CD14-positive monocyte (primary cell): Measurements from ENCODE around the gene MCF2L. TPM values are rescaled to one million over a fixed set of nuclear protein-coding genes. Genes with fewer than 3 reads are reported as not detected.

ENCODE experiments used
- DNase-seq, 3 donors: peaks; one replicate each; pipeline ENCODE4 v3.0.0-alpha.2; 2011 to 2022
- H2AFZ ChIP-seq: 2 replicates; pipeline ENCODE4 v1.6.0; 2012; ENCODE audit warnings: mild to moderate bottlenecking, low read depth, low read length, inconsistent platforms; ENCODE audit not compliant: insufficient read depth, poor library complexity, severe bottlenecking
- H3K27ac ChIP-seq, 2 donors: 1 replicate in 1 of 2; 2 replicates in 1 of 2; pipeline ENCODE4 v1.5.1; 2012 to 2013; ENCODE audit warnings: low read length in 2 of 2, control low read depth in 1 of 2, inconsistent platforms in 1 of 2, low read depth in 1 of 2, mild to moderate bottlenecking in 1 of 2
- H3K27me3 ChIP-seq, 2 donors: one replicate each; pipeline versions ENCODE4 v1.6.0 to v1.6.1; 2011 to 2013; ENCODE audit warnings: low read length in 2 of 2; ENCODE audit not compliant: control insufficient read depth in 2 of 2, insufficient read depth in 2 of 2
- H3K36me3 ChIP-seq, 2 donors: replicated peaks in 1 of 2; 1 replicate in 1 of 2; 2 replicates in 1 of 2; pipeline versions ENCODE4 v1.5.1 to v1.6.1; 2012 to 2013; ENCODE audit warnings: low read length in 2 of 2, control low read depth in 1 of 2, inconsistent platforms in 1 of 2, mild to moderate bottlenecking in 1 of 2; ENCODE audit not compliant: insufficient read depth in 2 of 2, control insufficient read depth in 1 of 2
- H3K4me1 ChIP-seq, 2 donors: 1 replicate in 1 of 2; 2 replicates in 1 of 2; pipeline versions ENCODE4 v1.5.1 to v1.6.1; 2012 to 2013; ENCODE audit warnings: low read length in 2 of 2, control low read depth in 1 of 2, inconsistent platforms in 1 of 2, mild to moderate bottlenecking in 1 of 2, moderate library complexity in 1 of 2; ENCODE audit not compliant: insufficient read depth in 2 of 2, control insufficient read depth in 1 of 2
- H3K4me2 ChIP-seq: replicated peaks from 2 replicates; pipeline ENCODE3; 2012; ENCODE audit warnings: low read length, moderate library complexity, mild to moderate bottlenecking; ENCODE audit not compliant: poor library complexity, severe bottlenecking; ENCODE audit errors: extremely low read depth
- H3K4me3 ChIP-seq, 3 experiments: fragments of 200-600 bp in 1 of 3; sonication (generic) in 1 of 3; replicated peaks in 1 of 3; 1 replicate in 2 of 3; 2 replicates in 1 of 3; pipeline ENCODE4 v1.5.1; 2011 to 2013; ENCODE audit warnings: low read length in 3 of 3, mild to moderate bottlenecking in 3 of 3, control low read depth in 2 of 3, low read depth in 2 of 3, inconsistent platforms in 1 of 3, moderate library complexity in 1 of 3
- H3K79me2 ChIP-seq: 2 replicates; pipeline ENCODE4 v1.6.0; 2012; ENCODE audit warnings: mild to moderate bottlenecking, control low read depth, inconsistent platforms, low read length, moderate library complexity; ENCODE audit not compliant: insufficient read depth
- H3K9ac ChIP-seq: 2 replicates; pipeline ENCODE4 v1.6.0; 2017; ENCODE audit warnings: low read length, mild to moderate bottlenecking; ENCODE audit not compliant: insufficient read depth, poor library complexity, severe bottlenecking
- H3K9me3 ChIP-seq, 2 donors: replicated peaks in 1 of 2; 1 replicate in 1 of 2; 2 replicates in 1 of 2; pipeline versions ENCODE4 v1.5.1 to v1.6.1; 2012 to 2013; ENCODE audit warnings: low read length in 2 of 2, control low read depth in 1 of 2; ENCODE audit not compliant: control insufficient read depth in 1 of 2, insufficient read depth in 1 of 2
- H4K20me1 ChIP-seq: 2 replicates; pipeline ENCODE4 v1.6.0; 2012; ENCODE audit warnings: mild to moderate bottlenecking, low read length, control low read depth, moderate library complexity; ENCODE audit not compliant: insufficient read depth
- H3K27ac Mint-ChIP-seq, 7 donors: one replicate each; pipeline ENCODE4 v1.8.0; 2020; ENCODE audit warnings: mild to moderate bottlenecking in 7 of 7, mixed read lengths in 7 of 7, moderate library complexity in 6 of 7, inconsistent platforms in 2 of 7
- H3K27me3 Mint-ChIP-seq, 3 donors: one replicate each; pipeline ENCODE4 v1.8.0; 2021 to 2022; ENCODE audit warnings: low read depth in 3 of 3, mild to moderate bottlenecking in 3 of 3, mixed read lengths in 3 of 3, moderate library complexity in 3 of 3, inconsistent platforms in 1 of 3
- H3K36me3 Mint-ChIP-seq, 2 donors: one replicate each; pipeline ENCODE4 v1.8.0; 2020; ENCODE audit warnings: mixed read lengths in 2 of 2, inconsistent platforms in 1 of 2, mild to moderate bottlenecking in 1 of 2
- H3K4me1 Mint-ChIP-seq: one replicate; pipeline ENCODE4 v1.8.0; 2020; ENCODE audit warnings: mild to moderate bottlenecking, mixed read lengths
- H3K4me3 Mint-ChIP-seq, 2 donors: one replicate each; pipeline ENCODE4 v1.8.0; 2020; ENCODE audit warnings: mild to moderate bottlenecking in 2 of 2, mixed read lengths in 2 of 2, moderate library complexity in 1 of 2
- H3K9me3 Mint-ChIP-seq, 7 donors: one replicate each; pipeline ENCODE4 v1.8.0; 2020 to 2022; ENCODE audit warnings: mixed read lengths in 7 of 7, mild to moderate bottlenecking in 6 of 7, moderate library complexity in 6 of 7, inconsistent platforms in 2 of 7
- CTCF ChIP-seq: fragments of 200-600 bp; IDR thresholded peaks from one replicate; pipeline ENCODE4 v1.8.0; 2022; ENCODE audit warnings: antibody characterized with exemption, mild to moderate bottlenecking
- whole genome bisulfite sequencing: methylation state at CpG from one replicate; pipeline ENCODE4 v1.1.5; 2013; ENCODE audit warnings: missing lambda C conversion rate; ENCODE audit not compliant: insufficient coverage; 5-methylcytosine and 5-hydroxymethylcytosine counted together
- intact Hi-C, 2 donors: fragments of 100-400 bp; cut with micrococcal nuclease; formaldehyde crosslinking; loops; one replicate each; pipeline versions ENCODE4 v1.15.0 to v1.15.1; 2023
- polyA plus RNA-seq, 3 donors: library from polyadenylated mRNA; depleted of rRNA in 1 of 3; unstranded in 2 of 3; stranded (reverse) in 1 of 3; fragments of 300-500 nt in 2 of 3; fragments of >200 nt in 1 of 3; fragmentation: Illumina TruSeq in 2 of 3; gene quantifications; 1 replicate in 2 of 3; 2 replicates in 1 of 3; pipeline ENCODE4 v1.2.3, GENCODE V29; 2012 to 2021

MCF2L gene
- polyA plus RNA-seq, 3 donors = not detected

DNA sequence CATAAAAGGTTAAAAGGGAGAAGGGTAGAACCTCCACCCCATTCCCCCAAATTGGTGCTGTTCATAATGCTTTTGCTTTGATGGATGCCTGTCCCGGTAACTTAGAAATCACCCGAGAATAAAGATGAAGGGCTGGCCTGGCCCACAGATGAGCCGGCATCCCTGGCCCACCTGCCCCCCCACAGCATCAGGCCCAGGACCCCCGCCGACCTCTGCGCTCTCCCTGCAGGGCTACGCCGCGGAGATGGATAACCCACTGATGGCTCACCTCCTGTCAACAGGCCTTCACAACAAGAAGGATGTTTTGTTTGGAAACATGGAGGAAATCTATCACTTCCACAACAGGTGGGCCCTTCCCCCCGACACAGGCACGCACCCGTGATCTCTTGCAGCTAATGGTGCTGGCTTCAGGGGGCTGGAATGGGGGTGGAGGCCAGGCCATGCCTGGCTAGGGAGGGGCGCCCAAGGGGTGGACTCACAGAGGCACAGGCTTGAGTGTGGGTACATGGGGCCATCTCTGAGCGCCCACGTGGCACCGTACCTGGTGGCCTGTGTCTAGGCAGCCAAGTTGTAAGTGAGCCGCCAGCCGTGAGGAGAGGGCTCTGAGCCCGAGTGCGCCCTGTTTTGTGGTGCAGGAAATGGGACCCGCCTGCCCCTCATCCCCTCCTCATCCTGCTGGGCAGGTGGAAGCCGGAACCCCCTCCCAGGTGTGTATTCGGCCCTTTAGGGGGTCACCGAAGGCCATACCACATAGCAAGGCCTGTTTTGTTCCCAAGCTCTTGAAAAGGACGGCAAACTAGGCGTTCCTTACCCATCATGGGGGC is 113.4 kb downstream of the MCF2L start:
- H3K27ac Mint-ChIP-seq = no peak overlapping the region
- no peak for DNase-seq
- no peak overlapping the region for H3K4me3 ChIP-seq
- no peaks in the 10 kb centered on the region for H3K79me2 ChIP-seq
- H3K4me3 Mint-ChIP-seq = no peak overlapping the region
- H3K4me1 ChIP-seq = no peaks in the 10 kb centered on the region
- no peaks in the 10 kb centered on the region for H3K36me3 ChIP-seq
- no peaks in the 10 kb centered on the region for H3K27me3 ChIP-seq
- H3K4me2 ChIP-seq = no peak overlapping the region
- no peak overlapping the region for H2AFZ ChIP-seq
- WGBS = 96% methylated on average over 8 of the region's 26 CpGs
- no peaks in the 10 kb centered on the region for H3K36me3 Mint-ChIP-seq
- intact Hi-C loops = no loop called here
- TF ChIP-seq CTCF = no peak
- no peaks in the 10 kb centered on the region for H3K9me3 ChIP-seq
- H3K9me3 Mint-ChIP-seq = peaks cover 0 to 7% (median 0%) of the 10 kb centered on the region in 7 donors
- H4K20me1 ChIP-seq = no peaks in the 10 kb centered on the region
- no peak overlapping the region for H3K27ac ChIP-seq
- H3K27me3 Mint-ChIP-seq = peaks cover 0 to 2% (median 2%) of the 10 kb centered on the region in 3 donors
- H3K9ac ChIP-seq = no peak overlapping the region
- H3K4me1 Mint-ChIP-seq = no peaks in the 10 kb centered on the region

DNA sequence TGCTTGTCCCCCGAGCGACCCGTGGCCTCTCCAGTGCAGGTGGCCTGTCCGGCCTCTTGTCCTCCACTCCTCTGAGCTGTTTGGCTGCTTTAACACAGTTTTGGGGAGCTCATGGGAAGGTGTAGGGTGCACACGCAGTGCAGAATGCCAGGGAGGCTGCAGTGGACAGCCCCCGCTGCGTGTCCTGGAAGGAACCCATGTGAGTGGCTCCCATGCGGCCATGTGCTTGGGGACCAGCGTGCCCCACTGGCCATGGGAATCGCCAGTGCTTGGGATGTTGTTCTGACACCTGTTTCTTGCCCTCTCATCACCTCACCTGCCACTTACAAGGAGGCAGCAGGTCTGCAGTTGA is 114.0 kb downstream of the MCF2L start:
- Mint-ChIP-seq H3K27ac (no peak overlapping the region), H3K4me3 (no peak overlapping the region), H3K27me3 (peaks cover 0 to 3% (median 2%) of the 10 kb centered on the region in 3 donors), H3K36me3 (no peaks in the 10 kb centered on the region), H3K4me1 (no peaks in the 10 kb centered on the region), H3K9me3 (peaks cover 0 to 7% (median 0%) of the 10 kb centered on the region in 7 donors)
- Histone ChIP-seq H3K4me2 (no peak overlapping the region), H3K36me3 (no peaks in the 10 kb centered on the region), H2AFZ (no peak overlapping the region), H3K4me3 (no peak overlapping the region), H3K79me2 (no peaks in the 10 kb centered on the region), H4K20me1 (no peaks in the 10 kb centered on the region), H3K4me1 (no peaks in the 10 kb centered on the region), H3K27ac (no peak overlapping the region), H3K9me3 (no peaks in the 10 kb centered on the region), H3K9ac (no peak overlapping the region), H3K27me3 (no peaks in the 10 kb centered on the region)
- no peak for TF ChIP-seq CTCF
- intact Hi-C loops = no loop called here
- WGBS = 85% methylated on average over 7 of the region's 10 CpGs
- no peak for DNase-seq
